Activated naive CD4-positive, alpha-beta T cell treated with anti-CD3 and anti-CD28 coated beads for 36 hours (primary cell): ENCODE results near the gene MYRF. TPM values are rescaled to one million over a fixed set of nuclear protein-coding genes. Genes with fewer than 3 reads are reported as not detected.

Experiments
- CTCF ChIA-PET: fragments of 350-600 bp; sonication (Branson Sonifier 250); formaldehyde crosslinking; loops from one replicate; lab custom pipeline; 2021; ENCODE audit warnings: antibody characterized with exemption; lab: Charles Lee
- DNase-seq: peaks from one replicate; pipeline ENCODE4 v3.0.0-alpha.2; 2020
- H3K27ac Mint-ChIP-seq: one replicate; pipeline ENCODE4 v1.8.0; 2021; ENCODE audit warnings: mild to moderate bottlenecking, mixed read lengths
- H3K27me3 Mint-ChIP-seq: one replicate; pipeline ENCODE4 v1.8.0; 2021; ENCODE audit warnings: low read depth, mixed read lengths
- H3K36me3 Mint-ChIP-seq: one replicate; pipeline ENCODE4 v1.8.0; 2021; ENCODE audit warnings: low read depth, mixed read lengths
- H3K4me1 Mint-ChIP-seq: one replicate; pipeline ENCODE4 v1.8.0; 2021; ENCODE audit warnings: low read depth, mixed read lengths
- H3K4me3 Mint-ChIP-seq: one replicate; pipeline ENCODE4 v1.8.0; 2021; ENCODE audit warnings: mild to moderate bottlenecking, moderate library complexity, mixed read lengths
- H3K9me3 Mint-ChIP-seq: one replicate; pipeline ENCODE4 v1.8.0; 2021; ENCODE audit warnings: mixed read lengths
- intact Hi-C: fragments of 100-400 bp; cut with micrococcal nuclease; formaldehyde crosslinking; loops from one replicate; pipeline ENCODE4 v1.15.1; 2023
- total RNA-seq, 2 experiments: library from RNA; stranded (reverse); gene quantifications; one replicate each; pipeline ENCODE4 v1.2.3, GENCODE V29; 2021

MYRF gene
- total RNA-seq, 2 experiments from 2014 or later = 0.27 to 0.48 TPM

GRCh38 chr11:61785837-61786402, 33.5 kb downstream of the MYRF start:
- CTCF ChIA-PET = interaction anchor here (1.0 kb wide), 1 partner anchor 11 kb away, joined by 4 read pairs; no protein-coding TSS in a partner anchor
- Mint-ChIP-seq H3K4me1 (peaks cover 6% of the 10 kb centered on the region), H3K27ac (no peak overlapping the region), H3K4me3 (no peak overlapping the region), H3K27me3 (no peaks in the 10 kb centered on the region), H3K36me3 (peaks cover 25% of the 10 kb centered on the region), H3K9me3 (no peaks in the 10 kb centered on the region)
- no peak for DNase-seq
- intact Hi-C loops = no loop called here

- peaks cover 12% of the 10 kb centered on the region for H3K4me1 Mint-ChIP-seq
- intact Hi-C loops = no loop called here
Observed at GRCh38 chr11:61787928-61788491, 35.6 kb downstream of the MYRF start.

GRCh38 chr11:61791737-61792309, 39.4 kb downstream of the MYRF start:
- peak overlapping the region; percentile 97 for H3K4me3 Mint-ChIP-seq
- CTCF ChIA-PET = interaction anchor here (1.5 to 2.5 kb wide), 2 partner anchors 16 to 106 kb away, joined by 4 to 8 read pairs; no protein-coding TSS in a partner anchor
- intact Hi-C loops = loop anchor here (1.0 to 5.0 kb wide), 8 partner anchors 24 to 365 kb away; partner anchors contain the start of genes CPSF7, FADS3, FTH1 and INCENP
- peaks cover 37% of the 10 kb centered on the region for H3K4me1 Mint-ChIP-seq
- peak overlapping the region; percentile 100 for H3K27ac Mint-ChIP-seq
- H3K9me3 Mint-ChIP-seq = no peaks in the 10 kb centered on the region
- H3K36me3 Mint-ChIP-seq = peaks cover 47% of the 10 kb centered on the region
- H3K27me3 Mint-ChIP-seq = no peaks in the 10 kb centered on the region
- DNase-seq = peak; percentile 73

More at GRCh38 chr11:61787928-61788491, 35.6 kb downstream of the MYRF start:
- H3K27ac Mint-ChIP-seq = no peak overlapping the region
- no peak overlapping the region for H3K4me3 Mint-ChIP-seq
- peak; percentile 19 for DNase-seq
- no peaks in the 10 kb centered on the region for H3K27me3 Mint-ChIP-seq
- H3K9me3 Mint-ChIP-seq = no peaks in the 10 kb centered on the region
- peaks cover 25% of the 10 kb centered on the region for H3K36me3 Mint-ChIP-seq
- CTCF ChIA-PET = interaction anchor here (0.6 to 2.7 kb wide), 8 partner anchors 10 to 320 kb away, joined by 3 to 11 read pairs (median 3); no protein-coding TSS in a partner anchor

DNA sequence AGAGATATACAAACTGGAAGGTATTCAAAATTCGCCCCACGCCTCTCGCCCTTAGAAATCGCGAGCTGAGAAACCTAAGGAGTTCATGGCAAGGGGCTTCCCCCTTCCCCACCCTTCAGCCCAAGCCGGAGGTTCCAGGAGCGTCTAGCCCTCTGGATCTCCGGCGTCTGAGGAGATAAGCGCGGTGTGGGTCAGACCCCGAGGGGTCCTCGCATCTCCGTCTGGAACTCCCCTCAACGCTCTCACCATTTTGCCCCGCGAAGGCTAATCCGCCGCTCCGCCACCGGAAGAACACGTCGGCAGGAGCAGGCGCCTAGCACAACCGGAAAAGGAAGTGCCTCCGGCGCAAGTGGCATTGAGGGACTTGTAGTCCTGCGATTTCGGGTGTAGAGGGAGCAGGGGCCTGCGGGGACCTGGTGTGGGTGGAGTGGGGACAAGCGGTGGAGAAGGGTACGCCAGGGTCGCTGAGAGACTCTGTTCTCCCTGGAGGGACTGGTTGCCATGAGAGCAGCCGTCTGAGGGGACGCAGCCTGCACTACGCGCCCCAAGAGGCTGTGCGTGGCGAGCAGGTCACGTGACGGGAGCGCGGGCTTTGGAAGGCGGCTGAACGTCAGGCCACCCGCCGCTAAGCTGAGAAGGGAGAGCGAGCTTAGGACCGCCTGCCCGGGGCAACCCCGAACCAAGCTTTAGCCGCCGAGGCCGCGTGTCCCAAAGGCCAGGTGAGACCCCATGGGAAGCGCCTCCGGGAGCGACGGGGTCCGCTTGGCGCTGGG, 40.1 kb downstream of the MYRF start, which contains the start of the genes FEN1 and TMEM258:
TSS of gene FEN1 (plus strand) at position 602 of the 773 bp plus-strand sequence. CDS start 2,451 bp downstream, outside the sequence.
TSS of gene TMEM258 (minus strand) at position 290 of the 773 bp plus-strand sequence. CDS start at position 249, 41 bp downstream.
- intact Hi-C loops = loop anchor here (1.0 to 5.0 kb wide), 8 partner anchors 24 to 365 kb away; partner anchors contain the start of genes CPSF7, FADS3, FTH1 and INCENP
- H3K9me3 Mint-ChIP-seq = no peaks in the 10 kb centered on the region
- H3K36me3 Mint-ChIP-seq = peaks cover 52% of the 10 kb centered on the region
- peak; percentile 91 for DNase-seq
- H3K27me3 Mint-ChIP-seq = no peaks in the 10 kb centered on the region
- CTCF ChIA-PET = interaction anchor here (0.8 to 2.5 kb wide), 4 partner anchors 12 to 289 kb away, joined by 3 to 8 read pairs (median 4); no protein-coding TSS in a partner anchor
- H3K4me1 Mint-ChIP-seq = peaks cover 42% of the 10 kb centered on the region
- H3K4me3 Mint-ChIP-seq = peak within 1 kb of the TSS; percentile 97
- peak within 1 kb of the TSS; percentile 100 for H3K27ac Mint-ChIP-seq

DNA sequence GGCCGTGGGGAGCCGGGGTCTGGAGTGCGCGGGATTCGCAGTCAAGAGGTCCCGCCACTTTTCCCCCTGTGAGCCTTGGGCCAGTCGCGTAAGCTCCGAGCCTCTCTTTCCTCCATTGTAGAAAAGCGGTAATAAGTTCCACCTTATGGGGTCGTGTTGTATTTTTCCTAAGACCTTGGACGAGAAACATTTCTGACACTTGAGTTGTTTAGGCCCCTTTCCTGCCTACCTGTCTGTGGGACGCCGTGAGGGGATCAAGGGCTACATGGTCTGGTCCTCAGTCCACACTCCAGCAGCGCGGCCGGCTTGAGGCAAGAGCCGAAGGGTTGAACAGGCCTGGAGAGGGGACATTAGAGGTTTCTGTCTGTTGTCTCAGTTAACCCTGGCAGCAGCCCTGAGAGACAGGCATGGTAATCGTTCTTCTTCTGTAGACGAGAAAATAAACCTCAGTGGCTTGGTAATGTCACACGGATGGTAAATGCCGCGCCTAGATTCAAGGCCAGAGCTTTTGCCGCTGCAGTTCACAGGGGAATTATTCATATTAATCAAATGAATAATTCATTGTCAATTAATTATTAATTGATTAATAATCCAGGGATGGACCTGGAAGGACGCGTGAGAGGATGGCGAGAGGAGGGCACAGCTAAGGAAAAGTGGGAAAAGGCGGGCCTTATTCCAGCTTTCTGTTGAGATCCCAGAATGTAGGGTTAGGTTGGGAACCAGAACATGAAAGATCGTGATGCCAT, 40.8 kb downstream of the MYRF start:
- intact Hi-C loops = loop anchor here (2.0 to 5.0 kb wide), 6 partner anchors 42 to 366 kb away; partner anchors contain the start of genes CPSF7, FTH1 and INCENP
- CTCF ChIA-PET = interaction anchor here (0.8 to 2.5 kb wide), 6 partner anchors 13 to 289 kb away, joined by 3 to 8 read pairs (median 3); no protein-coding TSS in a partner anchor
- DNase-seq = no peak
- Mint-ChIP-seq H3K27me3 (no peaks in the 10 kb centered on the region), H3K36me3 (peaks cover 55% of the 10 kb centered on the region), H3K9me3 (no peaks in the 10 kb centered on the region), H3K4me1 (peaks cover 42% of the 10 kb centered on the region), H3K27ac (peak overlapping the region; percentile 100), H3K4me3 (peak overlapping the region; percentile 97)

- Mint-ChIP-seq H3K4me3 (peak overlapping the region; percentile 97), H3K9me3 (no peaks in the 10 kb centered on the region), H3K27ac (peak overlapping the region; percentile 100), H3K36me3 (peaks cover 53% of the 10 kb centered on the region), H3K27me3 (no peaks in the 10 kb centered on the region), H3K4me1 (peaks cover 44% of the 10 kb centered on the region)
- CTCF ChIA-PET = interaction anchor here (0.9 to 2.5 kb wide), 5 partner anchors 13 to 288 kb away, joined by 3 to 8 read pairs (median 3); no protein-coding TSS in a partner anchor
- no peak for DNase-seq
- intact Hi-C loops = loop anchor here (2.0 to 5.0 kb wide), 6 partner anchors 41 to 367 kb away; partner anchors contain the start of genes CPSF7, FTH1 and INCENP
Observed at GRCh38 chr11:61793829-61794204, 41.4 kb downstream of the MYRF start.

- H3K27ac Mint-ChIP-seq = no peak overlapping the region
- no peaks in the 10 kb centered on the region for H3K9me3 Mint-ChIP-seq
- H3K4me1 Mint-ChIP-seq = peaks cover 44% of the 10 kb centered on the region
- H3K27me3 Mint-ChIP-seq = no peaks in the 10 kb centered on the region
- H3K4me3 Mint-ChIP-seq = no peak overlapping the region
- intact Hi-C loops = loop anchor here (5.0 kb wide), 3 partner anchors 288 to 367 kb away; partner anchors contain the start of genes CPSF7 and INCENP
- CTCF ChIA-PET = no interaction called here
- DNase-seq = no peak
- peaks cover 53% of the 10 kb centered on the region for H3K36me3 Mint-ChIP-seq
Observed at GRCh38 chr11:61794579-61794978, 42.1 kb downstream of the MYRF start.

- Mint-ChIP-seq H3K4me1 (peaks cover 38% of the 10 kb centered on the region), H3K27me3 (no peaks in the 10 kb centered on the region), H3K4me3 (peak overlapping the region; percentile 41), H3K36me3 (peaks cover 51% of the 10 kb centered on the region), H3K9me3 (no peaks in the 10 kb centered on the region), H3K27ac (no peak overlapping the region)
- CTCF ChIA-PET = interaction anchor here (0.8 to 4.2 kb wide), 3 partner anchors 11 to 48 kb away, joined by 3 to 38 read pairs (median 21); no protein-coding TSS in a partner anchor
- no peak for DNase-seq
- intact Hi-C loops = loop anchor here (5.0 kb wide), 1 partner anchor 312 kb away; no protein-coding TSS in a partner anchor
Observed at GRCh38 chr11:61795459-61795858, 43.0 kb downstream of the MYRF start.

GRCh38 chr11:61795876-61796526, 43.6 kb downstream of the MYRF start:
- H3K9me3 Mint-ChIP-seq = no peaks in the 10 kb centered on the region
- peaks cover 51% of the 10 kb centered on the region for H3K36me3 Mint-ChIP-seq
- no peak for DNase-seq
- intact Hi-C loops = loop anchor here (2.0 to 5.0 kb wide), 2 partner anchors 151 to 311 kb away; no protein-coding TSS in a partner anchor
- CTCF ChIA-PET = interaction anchor here (1.0 to 4.2 kb wide), 8 partner anchors 11 to 286 kb away, joined by 3 to 38 read pairs (median 14); no protein-coding TSS in a partner anchor
- no peaks in the 10 kb centered on the region for H3K27me3 Mint-ChIP-seq
- peaks cover 37% of the 10 kb centered on the region for H3K4me1 Mint-ChIP-seq
- H3K27ac Mint-ChIP-seq = no peak overlapping the region
- no peak overlapping the region for H3K4me3 Mint-ChIP-seq

- H3K4me1 Mint-ChIP-seq = peaks cover 32% of the 10 kb centered on the region
Observed at GRCh38 chr11:61797263-61797944, 45.0 kb downstream of the MYRF start.

More at GRCh38 chr11:61797263-61797944, 45.0 kb downstream of the MYRF start:
- CTCF ChIA-PET = interaction anchor here (0.8 to 4.2 kb wide), 18 partner anchors 9 to 284 kb away, joined by 3 to 38 read pairs (median 4); no protein-coding TSS in a partner anchor
- peaks cover 58% of the 10 kb centered on the region for H3K36me3 Mint-ChIP-seq
- no peaks in the 10 kb centered on the region for H3K27me3 Mint-ChIP-seq
- intact Hi-C loops = loop anchor here (1.0 to 5.0 kb wide), 5 partner anchors 19 to 310 kb away; partner anchors contain the start of gene FADS3
- H3K27ac Mint-ChIP-seq = no peak overlapping the region
- H3K4me3 Mint-ChIP-seq = no peak overlapping the region
- peak; percentile 86 for DNase-seq
- H3K9me3 Mint-ChIP-seq = no peaks in the 10 kb centered on the region
